ELR (cell line): ENCODE measurements around the gene PRICKLE2.

Experiments
- DNase-seq: peaks from one replicate; pipeline ENCODE4 v3.0.0-alpha.2; 2015; ENCODE audit warnings: low read depth

PRICKLE2 gene

DNA sequence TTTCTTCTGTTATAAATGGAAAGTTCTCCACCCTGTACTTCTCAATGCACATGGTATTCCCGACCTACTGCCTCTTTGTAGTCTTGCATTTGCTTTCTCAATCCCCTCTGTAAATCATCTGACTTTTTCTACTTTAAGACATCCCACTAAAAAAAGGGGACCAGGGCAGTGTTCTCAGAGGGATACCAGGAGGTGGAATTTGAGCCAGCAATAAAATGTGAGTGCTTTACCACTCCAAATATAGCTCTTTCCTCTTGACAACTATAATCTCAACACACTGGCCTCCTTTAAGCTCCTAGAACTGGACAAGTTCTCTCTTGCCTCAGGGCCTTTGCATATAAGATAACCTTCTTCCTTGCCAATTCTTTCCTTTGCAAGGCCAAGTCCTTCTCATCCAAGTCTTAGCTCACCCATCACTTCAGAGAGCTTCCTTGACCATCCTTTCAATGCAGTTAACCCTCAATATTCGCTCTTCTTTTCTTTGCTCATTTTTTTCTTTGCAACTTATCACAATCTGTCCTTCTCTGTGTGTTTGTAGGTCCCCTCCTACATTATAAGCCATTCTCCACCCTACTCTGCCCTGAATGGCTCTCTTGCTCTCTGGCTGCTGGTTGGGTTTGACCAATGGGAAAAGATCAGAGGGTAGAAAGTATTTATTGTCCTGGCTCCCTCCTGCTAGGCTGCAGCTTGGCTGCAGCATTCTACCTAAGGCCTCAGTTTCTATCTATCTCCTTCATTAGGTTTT, 93.4 kb downstream of the PRICKLE2 start:
- DNase-seq = no peak

DNA sequence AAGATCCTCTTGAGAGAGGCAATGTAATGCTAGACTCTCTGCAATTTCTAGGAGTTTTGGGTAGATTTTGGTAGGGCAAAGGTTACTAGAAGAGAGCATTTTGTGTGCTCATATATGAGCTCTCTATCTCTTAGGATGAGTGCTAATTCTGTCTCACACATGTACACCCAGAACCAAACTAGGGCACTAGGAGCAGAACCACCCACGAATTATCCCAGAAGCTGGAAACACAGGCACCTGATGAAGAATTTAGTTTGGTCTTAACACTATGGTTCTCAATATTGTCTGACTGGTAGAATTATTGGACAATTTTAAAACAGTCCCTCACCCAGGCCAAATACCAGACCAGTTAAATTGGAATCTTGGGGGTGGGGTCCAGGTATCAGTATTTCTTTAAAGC, 94.8 kb downstream of the PRICKLE2 start:
- DNase-seq = no peak

- no peak for DNase-seq
These were observed 95.7 kb downstream of the PRICKLE2 start for GRCh38 chr3:64129581-64129980.

DNA sequence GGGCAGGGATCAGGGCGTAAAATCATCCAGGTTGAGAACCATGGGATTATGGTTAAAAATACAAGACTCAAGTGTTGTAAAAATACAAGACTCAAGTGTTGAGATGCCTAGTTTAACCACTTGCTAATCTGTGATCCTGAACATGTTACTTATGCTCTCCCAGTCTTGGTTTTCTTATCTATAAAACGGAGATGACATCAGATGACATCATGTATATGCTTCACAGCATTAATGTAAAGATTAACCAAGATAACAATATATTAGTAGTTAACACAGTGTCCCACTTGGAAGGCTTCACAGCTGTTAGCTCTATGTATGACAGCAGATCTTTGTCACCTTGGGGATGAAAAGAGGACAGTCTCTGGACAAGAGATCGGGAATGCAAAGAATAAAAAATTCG, 96.2 kb downstream of the PRICKLE2 start:
- no peak for DNase-seq

GRCh38 chr3:64125561-64125960, 99.7 kb downstream of the PRICKLE2 start:
- DNase-seq = no peak

GRCh38 chr3:64123931-64124330, 101.3 kb downstream of the PRICKLE2 start:
- no peak for DNase-seq

DNA sequence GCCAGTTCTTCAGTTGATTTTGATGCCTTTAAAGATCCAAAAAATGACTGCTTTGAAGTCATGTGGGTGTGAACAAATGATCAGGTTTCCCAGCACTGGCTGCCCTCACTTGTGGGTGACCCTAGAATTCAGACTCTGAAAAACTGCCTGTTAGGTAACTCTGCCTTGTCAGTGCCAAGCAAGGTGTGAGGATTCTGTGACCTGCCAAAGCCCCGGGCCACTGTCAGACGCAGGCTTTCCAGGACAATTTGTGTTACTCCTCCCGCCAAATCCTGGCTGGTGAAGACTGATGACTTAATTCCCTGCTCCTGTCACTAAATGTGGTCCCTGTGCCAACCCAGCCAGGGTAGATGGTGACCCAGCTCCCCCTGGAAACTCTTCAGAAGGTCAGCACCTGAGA, 102.8 kb downstream of the PRICKLE2 start:
- DNase-seq = no peak

- DNase-seq = no peak
These were observed 103.4 kb downstream of the PRICKLE2 start for GRCh38 chr3:64121750-64122311.

- DNase-seq = no peak
These were observed 104.4 kb downstream of the PRICKLE2 start for GRCh38 chr3:64120876-64121275.

GRCh38 chr3:64117483-64117882, 107.8 kb downstream of the PRICKLE2 start:
- DNase-seq = no peak

DNA sequence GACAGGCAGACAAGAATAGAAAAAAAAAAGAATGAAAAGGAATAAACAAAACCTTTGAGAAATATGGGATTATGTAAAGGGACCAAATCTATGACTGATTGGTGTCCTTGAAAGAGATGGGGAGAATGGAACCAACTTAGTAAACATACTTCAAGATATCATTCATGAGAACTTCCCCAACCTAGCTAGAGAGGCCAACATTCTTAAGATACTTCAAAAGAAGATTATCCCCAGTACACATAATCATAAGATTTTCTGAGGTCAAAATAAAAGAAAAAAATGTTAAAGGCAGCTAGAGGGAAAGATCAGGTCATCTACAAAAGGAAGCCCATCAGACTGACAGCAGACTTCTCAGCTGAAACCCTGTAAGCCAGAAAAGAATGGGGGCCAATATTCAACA, 110.6 kb downstream of the PRICKLE2 start:
- no peak for DNase-seq

DNA sequence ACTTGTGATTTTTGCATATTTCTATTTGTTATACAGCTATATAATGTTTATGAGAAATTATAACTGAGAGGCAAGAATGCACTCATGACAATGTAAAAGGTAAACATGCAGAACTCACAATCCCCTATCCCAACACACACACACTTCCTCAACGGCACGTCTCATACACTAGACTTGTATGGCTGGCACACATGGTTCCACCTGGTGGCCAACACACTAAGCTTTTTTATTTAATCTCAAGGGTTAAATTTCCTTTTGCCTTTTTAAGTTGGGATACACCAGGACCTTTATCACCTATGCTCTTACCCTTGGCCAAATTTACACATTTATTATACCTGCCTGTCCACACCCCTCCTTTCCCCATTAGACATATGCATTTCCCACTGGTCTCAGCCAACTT, 113.4 kb downstream of the PRICKLE2 start:
- peak; percentile 17 for DNase-seq

DNA sequence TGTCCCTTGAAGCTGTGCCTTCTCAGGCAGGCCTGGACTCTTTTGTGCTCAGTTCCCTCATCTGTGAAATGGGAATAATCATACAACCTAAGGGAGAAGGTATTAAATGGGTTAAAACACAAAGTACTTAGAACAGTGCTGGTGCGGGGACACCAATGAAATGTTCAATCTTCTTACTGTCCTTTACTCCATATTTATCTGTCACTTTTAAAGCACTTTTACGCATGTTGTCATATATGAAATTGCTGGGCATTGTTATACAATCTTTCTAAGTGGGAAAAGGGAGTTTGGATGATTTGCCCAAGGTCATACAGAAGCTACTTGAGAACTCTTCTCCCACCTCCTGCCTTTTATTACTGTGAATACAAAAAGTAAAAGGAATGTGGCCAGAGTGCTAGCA, 114.2 kb downstream of the PRICKLE2 start:
- DNase-seq = no peak

DNA sequence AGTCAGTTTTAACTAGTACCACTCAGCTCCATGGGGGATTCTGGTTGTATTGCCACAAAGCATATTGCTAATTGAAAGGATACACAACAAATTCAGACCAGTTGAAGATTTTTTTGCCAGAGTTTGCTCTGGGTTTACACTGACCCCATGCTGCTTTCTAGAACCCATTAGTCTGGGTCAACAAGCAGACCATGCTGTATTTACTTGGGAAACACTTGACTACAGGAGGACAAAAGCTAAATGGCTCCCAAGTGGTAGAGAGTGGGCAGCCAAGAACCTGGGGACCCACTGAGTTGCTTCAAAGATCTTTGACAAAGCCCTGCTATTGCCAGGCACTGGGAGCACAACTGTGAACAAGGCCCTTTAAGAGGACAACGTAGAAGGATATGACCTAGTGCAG, 115.2 kb downstream of the PRICKLE2 start:
- no peak for DNase-seq

DNA sequence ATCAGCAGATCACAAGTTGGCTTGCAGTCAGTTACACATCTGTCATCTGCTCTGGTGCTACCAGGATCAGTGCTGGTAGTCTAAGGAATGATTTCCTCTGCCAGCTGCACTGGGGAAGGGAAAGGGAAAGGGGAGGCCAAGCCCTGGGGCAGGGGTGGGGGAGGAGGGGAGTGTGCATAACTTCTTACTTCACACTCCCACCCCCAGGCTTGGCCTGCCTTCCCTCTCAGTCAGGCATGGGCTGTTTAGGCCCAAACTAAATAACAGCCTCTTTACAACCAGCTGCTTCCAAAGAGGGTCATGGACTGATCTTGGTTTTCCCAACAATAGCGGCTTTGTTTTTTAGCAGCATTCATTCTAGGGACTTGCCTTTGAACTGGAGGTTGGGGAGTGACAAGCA, 115.8 kb downstream of the PRICKLE2 start:
- no peak for DNase-seq

- no peak for DNase-seq
These were observed 116.4 kb downstream of the PRICKLE2 start for GRCh38 chr3:64108784-64109317.

- DNase-seq = no peak
These were observed 117.0 kb downstream of the PRICKLE2 start for GRCh38 chr3:64108231-64108630.

DNA sequence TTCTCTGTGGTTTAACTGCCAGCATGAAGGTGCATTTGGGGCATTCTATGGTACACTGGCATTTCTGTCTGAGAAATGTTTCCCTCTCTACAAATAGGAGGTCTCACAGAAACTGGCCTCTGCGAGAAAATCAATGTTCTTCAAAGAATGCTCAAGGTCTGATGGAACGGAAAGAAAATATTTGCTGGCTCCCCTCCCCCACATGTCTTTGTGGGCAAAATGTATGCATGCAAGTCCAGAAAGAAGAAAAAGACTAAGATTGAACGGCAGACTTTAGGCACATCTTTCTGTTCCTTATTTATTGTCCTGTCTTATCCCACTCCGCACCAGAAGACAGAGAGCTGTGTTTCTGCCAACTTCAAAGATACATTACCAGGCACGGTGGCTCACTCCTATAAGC, 118.1 kb downstream of the PRICKLE2 start:
- DNase-seq = no peak

GRCh38 chr3:64105816-64106215, 119.5 kb downstream of the PRICKLE2 start:
- DNase-seq = peak; percentile 14

DNA sequence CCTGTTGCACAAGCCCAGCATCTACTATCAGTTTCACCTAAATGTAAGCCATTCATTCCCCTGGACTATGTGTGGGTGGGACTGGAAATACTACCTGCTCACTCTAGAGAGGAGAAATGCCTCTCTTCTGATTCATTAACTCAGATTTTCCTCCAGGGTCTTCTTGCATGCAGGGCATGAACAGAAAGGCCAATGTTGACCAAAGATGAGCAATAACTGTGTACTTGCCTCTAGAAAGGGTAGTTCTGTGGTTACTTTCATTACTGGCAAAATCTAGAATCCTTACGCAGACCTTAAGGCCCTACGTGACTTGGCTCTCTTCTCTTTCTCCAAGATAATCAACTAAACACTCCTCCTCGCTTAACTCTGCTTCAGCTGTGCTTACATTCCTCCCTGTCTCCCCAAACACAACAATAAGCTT, 120.6 kb downstream of the PRICKLE2 start:
- peak; percentile 57 for DNase-seq

DNA sequence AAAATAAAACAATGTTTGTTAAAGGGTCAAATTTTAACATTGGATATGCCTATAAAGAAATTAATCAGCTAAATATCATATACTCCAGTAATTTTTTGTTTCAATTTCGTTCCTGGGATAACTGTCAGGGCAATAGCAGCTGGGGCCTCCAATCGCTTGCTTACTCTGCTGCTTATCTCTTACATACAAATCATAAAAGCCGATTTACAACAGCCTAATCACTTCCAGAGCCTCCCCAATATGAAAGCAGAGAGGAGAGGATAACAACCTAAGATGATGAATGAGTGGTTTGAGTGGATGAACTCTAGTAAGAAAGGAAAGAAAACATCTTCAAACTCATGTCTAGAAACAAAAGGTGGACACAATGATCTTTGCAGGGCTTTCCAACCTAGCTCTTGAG, 121.3 kb downstream of the PRICKLE2 start:
- DNase-seq = no peak

DNA sequence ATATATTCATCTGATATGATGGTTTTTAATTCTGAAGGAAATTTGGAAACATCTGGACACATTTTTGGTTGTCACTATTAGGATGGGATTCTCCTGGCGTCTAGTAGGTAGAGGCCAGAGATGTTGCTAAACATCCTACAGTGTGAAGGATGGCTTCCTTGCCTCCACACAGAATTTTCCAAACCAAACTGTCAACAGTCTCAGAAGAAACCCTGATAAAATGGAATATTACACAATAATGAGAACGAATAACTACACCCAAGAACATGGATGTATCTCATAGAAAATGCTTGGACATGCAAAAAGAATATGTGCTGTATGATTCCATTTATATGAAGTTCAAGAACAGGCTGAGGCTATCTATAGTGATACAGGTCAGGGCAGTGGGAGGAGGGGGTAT, 122.1 kb downstream of the PRICKLE2 start:
- no peak for DNase-seq

- DNase-seq = no peak
These were observed 123.1 kb downstream of the PRICKLE2 start for GRCh38 chr3:64102147-64102546.

DNA sequence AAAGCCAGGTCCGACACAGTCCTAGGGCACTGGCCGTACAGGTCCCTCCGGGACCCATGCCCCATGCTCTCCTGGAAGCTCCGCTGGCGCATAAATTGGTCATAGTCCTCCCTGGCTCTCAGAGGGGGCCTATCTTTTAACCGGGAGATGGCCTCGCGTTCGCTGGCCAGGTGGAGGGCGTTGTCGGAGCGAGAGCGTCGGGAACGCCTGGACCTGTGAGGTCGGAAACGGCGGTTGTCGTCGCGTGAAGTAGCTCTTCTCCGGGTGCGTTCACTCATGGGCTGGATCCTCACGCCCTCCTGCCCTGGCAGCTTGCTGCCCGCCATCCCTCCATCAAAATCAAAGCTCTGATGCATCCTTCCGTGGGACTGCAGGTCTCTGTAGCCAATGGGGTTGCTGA, 126.0 kb downstream of the PRICKLE2 start:
- no peak for DNase-seq
